Suppressor macrophage treated with lipopolysaccharide for 4 hours (primary cell): ENCODE measurements around the gene NCKAP5.

Experiments used
- DNase-seq: peaks from one replicate; pipeline ENCODE4 v3.0.0-alpha.2; 2020

The NCKAP5 gene

GRCh38 chr2:133130548-133131246, 437.6 kb downstream of the NCKAP5 start:
- peak; percentile 9 for DNase-seq

GRCh38 chr2:133124446-133124845, 443.8 kb downstream of the NCKAP5 start:
- no peak for DNase-seq

- DNase-seq, result no peak
Observed at GRCh38 chr2:133123904-133124303, 444.4 kb downstream of the NCKAP5 start.

- no peak for DNase-seq
Observed at GRCh38 chr2:133123393-133123792, 444.9 kb downstream of the NCKAP5 start.

GRCh38 chr2:133122529-133122928, 445.7 kb downstream of the NCKAP5 start:
- no peak for DNase-seq

- no peak for DNase-seq
Observed at GRCh38 chr2:133120310-133120709, 448.0 kb downstream of the NCKAP5 start.

- no peak for DNase-seq
Observed at GRCh38 chr2:133110201-133110600, 458.1 kb downstream of the NCKAP5 start.

GRCh38 chr2:133109772-133110171, 458.5 kb downstream of the NCKAP5 start:
- no peak for DNase-seq

GRCh38 chr2:133107058-133107815, 461.0 kb downstream of the NCKAP5 start:
- DNase-seq, result no peak

GRCh38 chr2:133104871-133105270, 463.4 kb downstream of the NCKAP5 start:
- DNase-seq, result no peak

GRCh38 chr2:133098787-133099186, 469.5 kb downstream of the NCKAP5 start:
- DNase-seq, result no peak

- DNase-seq, result no peak
Observed at GRCh38 chr2:133097666-133098065, 470.6 kb downstream of the NCKAP5 start.

- no peak for DNase-seq
Observed at GRCh38 chr2:133092571-133092970, 475.7 kb downstream of the NCKAP5 start.

- DNase-seq, result no peak
Observed at GRCh38 chr2:133090358-133090757, 477.9 kb downstream of the NCKAP5 start.

- DNase-seq, result no peak
Observed at GRCh38 chr2:133086176-133086575, 482.1 kb downstream of the NCKAP5 start.

GRCh38 chr2:133085646-133086045, 482.6 kb downstream of the NCKAP5 start:
- DNase-seq, result no peak

- DNase-seq, result no peak
Observed at GRCh38 chr2:133082034-133082433, 486.2 kb downstream of the NCKAP5 start.

GRCh38 chr2:133080822-133081221, 487.4 kb downstream of the NCKAP5 start:
- no peak for DNase-seq

GRCh38 chr2:133078667-133079411, 489.4 kb downstream of the NCKAP5 start:
- DNase-seq, result no peak

- DNase-seq, result no peak
Observed at GRCh38 chr2:133077269-133077822, 490.9 kb downstream of the NCKAP5 start.

GRCh38 chr2:133072837-133073694, 495.2 kb downstream of the NCKAP5 start:
- no peak for DNase-seq

GRCh38 chr2:133063775-133064174, 504.5 kb downstream of the NCKAP5 start:
- no peak for DNase-seq
